HepG2 (cell line): ENCODE data around the gene PCYT2. TPM values are rescaled to one million over a fixed set of nuclear protein-coding genes. Genes with fewer than 3 reads are reported as not detected.

Source experiments
- DNMT1 ChIP-seq: sonication (generic); formaldehyde crosslinking; IDR thresholded peaks from 2 replicates; pipeline ENCODE4 v1.5.1; 2020; ENCODE audit warnings: mild to moderate bottlenecking, missing genetic modification reagents
- GTF2F1 ChIP-seq: fragments of 150-350 bp; IDR thresholded peaks from 2 replicates; pipeline ENCODE4 v1.6.1; 2014; ENCODE audit warnings: low read length
- HMGXB4 ChIP-seq, 2 experiments: sonication (generic) in 1 of 2; formaldehyde crosslinking in 1 of 2; IDR thresholded peaks; 2 replicates each; pipeline versions ENCODE4 v1.4.0 to v1.6.1; 2018 to 2020; ENCODE audit warnings: missing genetic modification reagents in 2 of 2, borderline replicate concordance in 1 of 2, low read depth in 1 of 2, mild to moderate bottlenecking in 1 of 2, missing biosample characterization in 1 of 2
- HNF4A ChIP-seq: sonication (generic); formaldehyde crosslinking; IDR thresholded peaks from 2 replicates; pipeline ENCODE4 v1.4.0; 2020; ENCODE audit warnings: missing genetic modification reagents
- ISX ChIP-seq: sonication (generic); formaldehyde crosslinking; conservative IDR thresholded peaks from 2 replicates; pipeline ENCODE4 v1.5.0; 2020; ENCODE audit warnings: missing genetic modification reagents
- MEF2D ChIP-seq: sonication (generic); formaldehyde crosslinking; IDR thresholded peaks from 2 replicates; pipeline ENCODE4 v1.5.1; 2020; ENCODE audit warnings: mild to moderate bottlenecking, missing genetic modification reagents
- NR3C1 ChIP-seq: sonication (generic); formaldehyde crosslinking; IDR thresholded peaks from 2 replicates; pipeline ENCODE4 v1.4.0; 2020; ENCODE audit warnings: missing genetic modification reagents
- POLR2A ChIP-seq, 2 experiments: IDR thresholded peaks; 2 replicates each; pipeline ENCODE4 v1.6.1; 2011; ENCODE audit warnings: low read depth in 2 of 2, low read length in 2 of 2, mild to moderate bottlenecking in 1 of 2, moderate library complexity in 1 of 2; ENCODE audit not compliant: insufficient read depth in 1 of 2
- PPARG ChIP-seq: conservative IDR thresholded peaks from 2 replicates; pipeline ENCODE4 v1.6.1; 2016; ENCODE audit warnings: missing biosample characterization, missing genetic modification reagents
- RAD51 ChIP-seq: fragments of 450-650 bp; IDR thresholded peaks from 2 replicates; pipeline ENCODE4 v1.6.1; 2016; ENCODE audit warnings: borderline replicate concordance
- RARA ChIP-seq: IDR thresholded peaks from 2 replicates; pipeline ENCODE4 v1.6.1; 2016; ENCODE audit warnings: missing genetic modification reagents, missing compliant biosample characterization
- SIX4 ChIP-seq: sonication (generic); formaldehyde crosslinking; IDR thresholded peaks from 2 replicates; pipeline ENCODE4 v1.4.0; 2020; ENCODE audit warnings: missing genetic modification reagents
- THAP9 ChIP-seq: sonication (generic); formaldehyde crosslinking; IDR thresholded peaks from 2 replicates; pipeline ENCODE4; 2020; ENCODE audit warnings: missing genetic modification reagents, mild to moderate bottlenecking, borderline replicate concordance
- ZBTB43 ChIP-seq: sonication (generic); formaldehyde crosslinking; conservative IDR thresholded peaks from 2 replicates; pipeline ENCODE4 v1.4.0; 2020; ENCODE audit warnings: missing genetic modification reagents
- ZIK1 ChIP-seq: sonication (generic); formaldehyde crosslinking; IDR thresholded peaks from 2 replicates; pipeline ENCODE4 v1.5.0; 2020; ENCODE audit warnings: mild to moderate bottlenecking, low read depth, missing genetic modification reagents, borderline replicate concordance
- ZNF256 ChIP-seq: sonication (generic); formaldehyde crosslinking; conservative IDR thresholded peaks from 2 replicates; pipeline ENCODE4 v1.4.0; 2020; ENCODE audit warnings: missing genetic modification reagents
- ZNF382 ChIP-seq: sonication (generic); formaldehyde crosslinking; IDR thresholded peaks from 2 replicates; pipeline ENCODE4 v1.5.0; 2020; ENCODE audit warnings: missing genetic modification reagents, mild to moderate bottlenecking, borderline replicate concordance
- ZNF574 ChIP-seq: sonication (generic); formaldehyde crosslinking; IDR thresholded peaks from 2 replicates; pipeline ENCODE4 v1.4.0; 2020; ENCODE audit warnings: missing genetic modification reagents
- ZNF770 ChIP-seq: sonication (generic); formaldehyde crosslinking; IDR thresholded peaks from 2 replicates; pipeline ENCODE4 v1.5.0; 2020; ENCODE audit warnings: mild to moderate bottlenecking, missing genetic modification reagents
- ZSCAN21 ChIP-seq: sonication (generic); formaldehyde crosslinking; IDR thresholded peaks from 2 replicates; pipeline ENCODE4 v1.8.0; 2022; ENCODE audit warnings: mild to moderate bottlenecking, missing genetic modification reagents, moderate library complexity, borderline replicate concordance
- polyA plus RNA-seq, 8 experiments: library from polyadenylated mRNA; depleted of rRNA in 3 of 8; stranded (reverse) in 7 of 8; unstranded in 1 of 8; fragments of >200 nt; fragmentation: Illumina TruSeq in 4 of 8; extraction: Trizol in 4 of 8; gene quantifications; 2 replicates each; pipeline versions ENCODE4 v1.2.1 to v1.2.3, GENCODE V29; 2011 to 2016; ENCODE audit warnings: low read depth in 4 of 8, missing spikeins in 1 of 8, mixed read lengths in 1 of 8; ENCODE audit not compliant: insufficient read depth in 1 of 8
- total RNA-seq, 5 experiments: library from RNA; depleted of rRNA; stranded (reverse); fragments of >200 nt; fragmentation: Illumina TruSeq; extraction: Trizol; gene quantifications; 2 replicates each; pipeline ENCODE4 v1.2.3, GENCODE V29; 2016; ENCODE audit warnings: low read depth in 1 of 5

PCYT2 gene
- total and polyA plus RNA-seq, 2 of the 13 experiments (the other 11 are each of a cell fraction or from before 2014, with no cell fraction given): 147 to 297 TPM

GRCh38 chr17:81863123-81863675, 48.0 kb downstream of the PCYT2 start (continued):
- TF ChIP-seq HMGXB4 (CRISPR knock-in tag; IDR thresholded peaks at IDR 0.05; ENCODE audit: borderline replicate concordance in 1 of 2, low read depth in 1 of 2) (no peak; a peak in 1 of 4 replicates), ZSCAN21 (CRISPR knock-in tag) (no peak), ZBTB43 (no peak), ZNF256 (CRISPR knock-in tag) (no peak), RARA (CRISPR knock-in tag) (no peak), ZNF574 (no peak), GTF2F1 (no peak), ISX (CRISPR knock-in tag) (no peak), MEF2D (no peak), HNF4A (CRISPR knock-in tag) (peak; percentile 61), ZNF382 (CRISPR knock-in tag) (no peak), POLR2A (IDR thresholded peaks at IDR 0.05; ENCODE audit: insufficient read depth in 1 of 2, low read depth in 2 of 2, low read length in 2 of 2) (0 out of 4 replicates have a peak, but pooled peaks of 1 of the 2 experiments have one; percentile 7), ZIK1 (no peak), SIX4 (CRISPR knock-in tag) (no peak), RAD51 (no peak), PPARG (CRISPR knock-in tag) (peak; percentile 54; the same call in 1 of the 2 replicates), THAP9 (CRISPR knock-in tag) (0 out of 2 replicates have a peak, but pooled peaks have one; percentile 16), ZNF770 (no peak), NR3C1 (CRISPR knock-in tag) (no peak), DNMT1 (CRISPR knock-in tag) (no peak)
